ENCODE data around the gene PLCZ1. TPM values are rescaled to one million over a fixed set of nuclear protein-coding genes. Genes with fewer than 3 reads are reported as not detected.
"Not testable (repeated sequence)": the region's sequence is repeated elsewhere in the genome, so short reads cannot be mapped to it uniquely, and the experiment has no call there.

The PLCZ1 gene, protein sequence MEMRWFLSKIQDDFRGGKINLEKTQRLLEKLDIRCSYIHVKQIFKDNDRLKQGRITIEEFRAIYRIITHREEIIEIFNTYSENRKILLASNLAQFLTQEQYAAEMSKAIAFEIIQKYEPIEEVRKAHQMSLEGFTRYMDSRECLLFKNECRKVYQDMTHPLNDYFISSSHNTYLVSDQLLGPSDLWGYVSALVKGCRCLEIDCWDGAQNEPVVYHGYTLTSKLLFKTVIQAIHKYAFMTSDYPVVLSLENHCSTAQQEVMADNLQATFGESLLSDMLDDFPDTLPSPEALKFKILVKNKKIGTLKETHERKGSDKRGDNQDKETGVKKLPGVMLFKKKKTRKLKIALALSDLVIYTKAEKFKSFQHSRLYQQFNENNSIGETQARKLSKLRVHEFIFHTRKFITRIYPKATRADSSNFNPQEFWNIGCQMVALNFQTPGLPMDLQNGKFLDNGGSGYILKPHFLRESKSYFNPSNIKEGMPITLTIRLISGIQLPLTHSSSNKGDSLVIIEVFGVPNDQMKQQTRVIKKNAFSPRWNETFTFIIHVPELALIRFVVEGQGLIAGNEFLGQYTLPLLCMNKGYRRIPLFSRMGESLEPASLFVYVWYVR
- not detected for polyA plus RNA-seq
- long read RNA-seq, donor 1, result 0 reads
- long read RNA-seq, donor 2, result 0 reads
- long read RNA-seq, donor 3, result 0 reads
- long read RNA-seq, donor 4, result 0 reads
- long read RNA-seq, donor 5, result 0 reads
- long read RNA-seq, donor 6, result 0 reads
- long read RNA-seq, donor 7, result 0 reads
- long read RNA-seq, donor 8, result 0 reads
- long read RNA-seq, donor 9, result 0 reads
- long read RNA-seq, donor 10, result 0 reads
- long read RNA-seq, donor 11, result 0 reads

- no peak for DNase-seq
- Histone ChIP-seq H3K4me1 (ENCODE audit: control insufficient read depth, insufficient read depth, low read length) (no peaks in the 10 kb centered on the region), H3K27me3 (ENCODE audit: control insufficient read depth, insufficient read depth, low read length) (no peaks in the 10 kb centered on the region), H3K4me3 (ENCODE audit: low read length) (no peak within 1 kb of the TSS), H3K36me3 (ENCODE audit: control insufficient read depth, insufficient read depth, low read length) (no peaks in the 10 kb centered on the region), H3K9me3 (ENCODE audit: control insufficient read depth, low read depth, low read length) (peaks cover 19% of the 10 kb centered on the region), H3K27ac (ENCODE audit: low read length) (no peak within 1 kb of the TSS)
- WGBS (ENCODE audit: insufficient coverage, low lambda C conversion rate), result no CpG with 5 or more reads among the region's 2 CpGs
Measured at GRCh38 chr12:18737819-18738218, at the start of gene PLCZ1, which contains the start of gene CAPZA3. PLCZ1 (minus strand) TSS chr12:18738012; CDS start chr12:18737371, 641 bp downstream. CAPZA3 (plus strand) TSS chr12:18738119; CDS start chr12:18738269, 150 bp downstream.

DNA sequence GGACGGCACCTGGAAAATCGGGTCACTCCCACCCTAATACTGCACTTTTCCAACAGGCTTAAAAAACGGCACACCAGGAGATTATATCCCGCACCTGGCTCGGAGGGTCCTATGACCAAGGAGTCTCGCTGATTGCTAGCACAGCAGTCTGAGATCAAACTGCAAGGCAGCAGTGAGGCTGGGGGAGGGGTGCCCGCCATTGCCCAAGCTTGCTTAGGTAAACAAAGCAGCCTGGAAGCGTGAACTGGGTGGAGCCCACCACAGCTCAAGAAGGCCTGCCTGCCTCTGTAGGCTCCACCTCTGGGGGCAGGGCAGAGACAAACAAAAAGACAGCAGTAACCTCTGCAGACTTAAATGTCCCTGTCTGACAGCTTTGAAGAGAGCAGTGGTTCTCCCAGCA is 47.7 kb upstream of the PLCZ1 start:
- not testable (repeated sequence) for H3K27me3 ChIP-seq (ENCODE audit: control insufficient read depth, insufficient read depth, low read length); H3K9me3 ChIP-seq (ENCODE audit: control insufficient read depth, low read depth, low read length)
- no CpG with 5 or more reads among the region's 8 CpGs for whole genome bisulfite sequencing (ENCODE audit: insufficient coverage, low lambda C conversion rate)

DNA sequence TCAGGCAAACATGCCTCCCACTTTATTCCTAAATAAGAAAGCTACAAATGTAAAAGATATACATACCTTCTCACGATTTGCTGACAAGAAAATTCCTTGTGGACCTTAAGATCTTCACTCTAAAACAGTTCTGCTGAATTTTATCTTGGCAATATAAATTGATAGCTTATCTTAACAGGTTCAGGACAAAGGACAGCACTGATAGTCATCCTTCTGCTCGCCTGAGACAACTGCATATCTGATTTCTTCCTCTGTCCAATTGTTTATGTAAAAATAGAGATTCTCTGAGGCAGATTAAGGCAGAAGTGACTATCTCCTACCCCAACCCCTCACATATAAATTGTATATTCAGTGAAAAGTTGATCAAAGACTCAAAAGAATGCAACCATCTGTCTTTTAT is 45.0 kb upstream of the PLCZ1 start:
- WGBS (ENCODE audit: insufficient coverage, low lambda C conversion rate), result 17% methylated on average over 1 of the region's 2 CpGs
- DNase-seq, result no peak
- peaks cover 3% of the 10 kb centered on the region for H3K9me3 ChIP-seq (ENCODE audit: control insufficient read depth, low read depth, low read length)

More for the DNA sequence above, 47.7 kb upstream of the PLCZ1 start:
- not testable (repeated sequence) for H3K36me3 ChIP-seq (ENCODE audit: control insufficient read depth, insufficient read depth, low read length); H3K4me1 ChIP-seq (ENCODE audit: control insufficient read depth, insufficient read depth, low read length); H3K27ac ChIP-seq (ENCODE audit: low read length); DNase-seq; H3K4me3 ChIP-seq (ENCODE audit: low read length)

GRCh38 chr12:18766479-18766878 is 28.7 kb upstream of the PLCZ1 start:
- not testable (repeated sequence) for DNase-seq; H3K4me1 ChIP-seq (ENCODE audit: control insufficient read depth, insufficient read depth, low read length); H3K27me3 ChIP-seq (ENCODE audit: control insufficient read depth, insufficient read depth, low read length); H3K9me3 ChIP-seq (ENCODE audit: control insufficient read depth, low read depth, low read length); H3K36me3 ChIP-seq (ENCODE audit: control insufficient read depth, insufficient read depth, low read length); H3K4me3 ChIP-seq (ENCODE audit: low read length); H3K27ac ChIP-seq (ENCODE audit: low read length)
- WGBS (ENCODE audit: insufficient coverage, low lambda C conversion rate), result no CpG with 5 or more reads among the region's 1 CpG

More for the DNA sequence above, 45.0 kb upstream of the PLCZ1 start:
- no peak overlapping the region for H3K4me3 ChIP-seq (ENCODE audit: low read length)
- H3K36me3 ChIP-seq (ENCODE audit: control insufficient read depth, insufficient read depth, low read length), result no peaks in the 10 kb centered on the region
- no peak overlapping the region for H3K27ac ChIP-seq (ENCODE audit: low read length)
- H3K27me3 ChIP-seq (ENCODE audit: control insufficient read depth, insufficient read depth, low read length), result no peaks in the 10 kb centered on the region
- peaks cover 3% of the 10 kb centered on the region for H3K4me1 ChIP-seq (ENCODE audit: control insufficient read depth, insufficient read depth, low read length)

GRCh38 chr12:18755341-18755740 is 17.5 kb upstream of the PLCZ1 start:
- no peak overlapping the region for H3K27ac ChIP-seq (ENCODE audit: low read length)
- no peaks in the 10 kb centered on the region for H3K36me3 ChIP-seq (ENCODE audit: control insufficient read depth, insufficient read depth, low read length)
- no peaks in the 10 kb centered on the region for H3K4me1 ChIP-seq (ENCODE audit: control insufficient read depth, insufficient read depth, low read length)
- WGBS (ENCODE audit: insufficient coverage, low lambda C conversion rate), result no CpG with 5 or more reads among the region's 1 CpG
- no peak overlapping the region for H3K4me3 ChIP-seq (ENCODE audit: low read length)
- H3K27me3 ChIP-seq (ENCODE audit: control insufficient read depth, insufficient read depth, low read length), result no peaks in the 10 kb centered on the region
- no peak for DNase-seq
- H3K9me3 ChIP-seq (ENCODE audit: control insufficient read depth, low read depth, low read length), result no peaks in the 10 kb centered on the region

- no CpG with 5 or more reads among the region's 6 CpGs for WGBS (ENCODE audit: insufficient coverage, low lambda C conversion rate)
- H3K4me3 ChIP-seq (ENCODE audit: low read length), result no peak overlapping the region
- DNase-seq, result no peak
- H3K9me3 ChIP-seq (ENCODE audit: control insufficient read depth, low read depth, low read length), result no peaks in the 10 kb centered on the region
- no peaks in the 10 kb centered on the region for H3K36me3 ChIP-seq (ENCODE audit: control insufficient read depth, insufficient read depth, low read length)
- H3K27me3 ChIP-seq (ENCODE audit: control insufficient read depth, insufficient read depth, low read length), result no peaks in the 10 kb centered on the region
- H3K27ac ChIP-seq (ENCODE audit: low read length), result no peak overlapping the region
- H3K4me1 ChIP-seq (ENCODE audit: control insufficient read depth, insufficient read depth, low read length), result no peaks in the 10 kb centered on the region
Measured at GRCh38 chr12:18754124-18754707, 16.4 kb upstream of the PLCZ1 start.

DNA sequence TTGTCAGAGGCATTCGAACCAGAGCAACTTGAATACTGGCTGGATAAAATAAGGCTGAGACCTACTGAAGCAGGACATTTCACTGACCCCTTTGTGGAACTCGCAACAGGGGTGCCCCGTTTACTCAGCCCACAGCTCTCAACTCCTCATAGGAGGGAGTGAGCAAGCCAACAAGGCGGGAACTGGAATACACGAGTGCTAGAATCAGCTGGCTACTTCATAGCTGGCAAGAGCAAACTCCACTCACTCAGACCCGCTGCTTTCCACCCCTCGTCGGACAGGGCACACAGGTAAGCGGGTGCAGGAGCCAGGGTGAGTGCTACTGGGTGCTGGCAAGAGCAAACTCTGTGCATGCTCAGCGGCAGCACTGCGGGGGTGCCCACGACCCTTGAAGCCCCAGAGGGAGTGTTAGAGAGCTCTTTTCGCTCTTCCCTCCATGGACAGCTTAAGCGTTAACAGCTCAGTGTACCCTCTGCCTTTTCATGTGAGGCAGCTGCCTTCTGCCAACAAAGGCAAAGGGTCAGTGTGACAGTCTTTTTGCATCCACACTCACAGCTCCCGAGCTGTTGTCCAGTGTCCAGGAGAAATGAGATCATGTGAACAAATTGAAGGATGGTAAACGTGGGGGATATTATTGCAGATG is 15.8 kb upstream of the PLCZ1 start:
- no peaks in the 10 kb centered on the region for H3K4me1 ChIP-seq (ENCODE audit: control insufficient read depth, insufficient read depth, low read length)
- no peak for DNase-seq
- no peak overlapping the region for H3K27ac ChIP-seq (ENCODE audit: low read length)
- WGBS (ENCODE audit: insufficient coverage, low lambda C conversion rate), result 83% methylated on average over 2 of the region's 16 CpGs
- H3K36me3 ChIP-seq (ENCODE audit: control insufficient read depth, insufficient read depth, low read length), result no peaks in the 10 kb centered on the region
- H3K27me3 ChIP-seq (ENCODE audit: control insufficient read depth, insufficient read depth, low read length), result no peaks in the 10 kb centered on the region
- no peak overlapping the region for H3K4me3 ChIP-seq (ENCODE audit: low read length)
- no peaks in the 10 kb centered on the region for H3K9me3 ChIP-seq (ENCODE audit: control insufficient read depth, low read depth, low read length)

DNA sequence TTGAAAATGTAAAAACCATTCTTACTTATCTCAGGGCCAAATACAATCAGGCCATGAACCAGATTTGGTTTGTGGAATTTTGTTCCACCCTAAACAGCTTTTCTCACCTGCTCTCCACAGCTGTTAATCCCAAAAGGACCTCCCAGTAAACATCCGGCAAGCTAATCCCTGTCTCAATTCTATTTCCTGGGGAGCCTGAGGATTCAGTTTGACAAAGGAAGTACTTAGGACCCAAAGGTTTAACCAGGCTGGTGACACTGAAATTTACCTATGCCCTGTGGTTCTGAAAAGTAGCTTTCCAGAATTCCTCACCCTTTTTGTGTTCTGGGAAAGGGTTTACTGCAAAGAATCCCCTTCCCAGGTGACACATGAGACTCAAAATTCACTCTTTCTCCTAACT is 15.1 kb upstream of the PLCZ1 start:
- no CpG with 5 or more reads among the region's 1 CpG for WGBS (ENCODE audit: insufficient coverage, low lambda C conversion rate)
- H3K27ac ChIP-seq (ENCODE audit: low read length), result no peak overlapping the region

GRCh38 chr12:18752280-18752920 is 14.6 kb upstream of the PLCZ1 start:
- WGBS (ENCODE audit: insufficient coverage, low lambda C conversion rate), result 92% methylated on average over 2 of the region's 6 CpGs
- DNase-seq, result no peak
- Histone ChIP-seq H3K27me3 (ENCODE audit: control insufficient read depth, insufficient read depth, low read length) (no peaks in the 10 kb centered on the region), H3K4me1 (ENCODE audit: control insufficient read depth, insufficient read depth, low read length) (no peaks in the 10 kb centered on the region), H3K4me3 (ENCODE audit: low read length) (no peak overlapping the region), H3K27ac (ENCODE audit: low read length) (no peak overlapping the region), H3K36me3 (ENCODE audit: control insufficient read depth, insufficient read depth, low read length) (no peaks in the 10 kb centered on the region), H3K9me3 (ENCODE audit: control insufficient read depth, low read depth, low read length) (no peaks in the 10 kb centered on the region)

More for the DNA sequence above, 15.1 kb upstream of the PLCZ1 start:
- DNase-seq, result no peak
- Histone ChIP-seq H3K27me3 (ENCODE audit: control insufficient read depth, insufficient read depth, low read length) (no peaks in the 10 kb centered on the region), H3K4me1 (ENCODE audit: control insufficient read depth, insufficient read depth, low read length) (no peaks in the 10 kb centered on the region), H3K9me3 (ENCODE audit: control insufficient read depth, low read depth, low read length) (no peaks in the 10 kb centered on the region), H3K36me3 (ENCODE audit: control insufficient read depth, insufficient read depth, low read length) (no peaks in the 10 kb centered on the region), H3K4me3 (ENCODE audit: low read length) (no peak overlapping the region)

All from large intestine (tissue), 12 donors.